Left kidney (tissue), 2 donors: ENCODE data around the gene DPF3. TPM values are rescaled to one million over a fixed set of nuclear protein-coding genes. Genes with fewer than 3 reads are reported as not detected.

ENCODE experiments used
- DNase-seq: peaks from one replicate; pipeline ENCODE4 v3.0.0-alpha.2; 2013
- polyA plus RNA-seq: library from polyadenylated mRNA; unstranded; fragments of 120-200 nt; gene quantifications from one replicate; pipeline ENCODE4 v1.2.1, GENCODE V29; 2013; ENCODE audit not compliant: insufficient read length

DPF3 gene
- polyA plus RNA-seq, 1 donor = 5.3 TPM

- no peak for DNase-seq
Measured at GRCh38 chr14:72715215-72715849, 178.6 kb downstream of the DPF3 start.

GRCh38 chr14:72714871-72715214 lies 179.1 kb downstream of the DPF3 start:
- DNase-seq = no peak

GRCh38 chr14:72714094-72714493 lies 179.8 kb downstream of the DPF3 start:
- DNase-seq = no peak

- no peak for DNase-seq
Measured at GRCh38 chr14:72711936-72712335, 182.0 kb downstream of the DPF3 start.

- DNase-seq = no peak
Measured at GRCh38 chr14:72709916-72710611, 183.8 kb downstream of the DPF3 start.

GRCh38 chr14:72708708-72709475 lies 185.0 kb downstream of the DPF3 start:
- no peak for DNase-seq

GRCh38 chr14:72708222-72708621 lies 185.7 kb downstream of the DPF3 start:
- no peak for DNase-seq

- DNase-seq = no peak
Measured at GRCh38 chr14:72706485-72706884, 187.4 kb downstream of the DPF3 start.

GRCh38 chr14:72704502-72704901 lies 189.4 kb downstream of the DPF3 start:
- DNase-seq = no peak

GRCh38 chr14:72701605-72702004 lies 192.3 kb downstream of the DPF3 start:
- no peak for DNase-seq

- DNase-seq = no peak
Measured at GRCh38 chr14:72701237-72701565, 192.7 kb downstream of the DPF3 start.

- DNase-seq = no peak
Measured at GRCh38 chr14:72700338-72701236, 193.3 kb downstream of the DPF3 start.

- DNase-seq = no peak
Measured at GRCh38 chr14:72699852-72700257, 194.0 kb downstream of the DPF3 start.

- no peak for DNase-seq
Measured at GRCh38 chr14:72699443-72699842, 194.5 kb downstream of the DPF3 start.

GRCh38 chr14:72692696-72693095 lies 201.2 kb downstream of the DPF3 start:
- no peak for DNase-seq

GRCh38 chr14:72690324-72690723 lies 203.6 kb downstream of the DPF3 start:
- DNase-seq = no peak

- DNase-seq = no peak
Measured at GRCh38 chr14:72688990-72689671, 204.8 kb downstream of the DPF3 start.

- no peak for DNase-seq
Measured at GRCh38 chr14:72686832-72687231, 207.1 kb downstream of the DPF3 start.

GRCh38 chr14:72686101-72686500 lies 207.8 kb downstream of the DPF3 start:
- no peak for DNase-seq

- no peak for DNase-seq
Measured at GRCh38 chr14:72685456-72685855, 208.4 kb downstream of the DPF3 start.

- DNase-seq = no peak
Measured at GRCh38 chr14:72683787-72684186, 210.1 kb downstream of the DPF3 start.

- no peak for DNase-seq
Measured at GRCh38 chr14:72682188-72682587, 211.7 kb downstream of the DPF3 start.
